ENCODE measurements around the gene KDM8. TPM values are rescaled to one million over a fixed set of nuclear protein-coding genes. Genes with fewer than 3 reads are reported as not detected.
A peak's percentile ranks its signal among the peaks of the same experiment; 100 is the strongest.

Gene KDM8
- total RNA-seq, 1 experiment from 2014 or later = 5.3 TPM

DNA sequence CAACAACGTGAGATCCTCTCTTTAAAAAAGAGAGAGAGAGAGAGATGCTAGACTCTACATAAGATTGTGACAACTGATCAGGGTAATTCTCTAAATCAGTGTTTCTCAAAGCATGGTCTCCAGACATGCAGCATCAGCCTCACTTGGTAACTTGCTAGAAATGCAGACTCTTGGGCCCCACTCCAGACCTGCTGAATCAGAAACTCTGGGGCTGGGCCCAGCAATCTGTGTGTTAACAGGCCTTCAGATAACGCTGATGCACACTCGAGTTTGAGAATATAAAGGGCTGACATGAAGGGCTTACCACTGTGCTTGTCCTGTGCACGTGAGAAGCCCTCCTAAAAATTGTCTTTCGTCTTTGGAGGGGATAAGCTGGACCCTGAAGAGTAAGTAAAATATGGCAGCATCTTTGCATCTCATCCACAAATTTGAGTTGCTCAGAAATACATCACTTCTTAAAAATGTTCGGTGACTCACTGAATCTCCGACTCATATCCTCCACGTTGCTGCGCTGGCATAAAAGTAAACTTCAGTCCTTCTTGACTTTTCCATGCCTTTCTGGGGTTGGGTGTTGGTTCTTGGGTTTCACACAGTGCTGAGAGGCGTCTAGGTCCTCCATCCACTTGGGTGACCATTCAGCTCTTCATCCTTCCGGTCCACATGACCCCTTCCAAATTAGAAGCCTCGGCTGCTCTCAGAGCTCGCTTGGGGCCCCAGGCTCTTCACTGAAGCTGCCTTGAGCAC, 26.1 kb upstream of the KDM8 start:
- RAD21 ChIA-PET (ENCODE audit: low non-redundant PET in 1 of 2, low total read pairs in 2 of 2, uncharacterized antibody in 2 of 2, unreplicated experiment in 2 of 2) = no interaction called here
- ATAC-seq (no peak), DNase-seq (ENCODE audit: low read depth, low spot score) (no peak)
- POLR2A ChIA-PET = interaction anchor here (1.0 kb wide), 1 partner anchor 26 kb away, joined by 3 read pairs; the partner anchor contains the start of gene KDM8
- Histone ChIP-seq H3K4me2 (ENCODE audit: low read length) (peak overlapping the region; percentile 31), H3K79me2 (ENCODE audit: insufficient read depth, low read length) (no peaks in the 10 kb centered on the region), H3K4me1 (ENCODE audit: control insufficient read depth in 1 of 2, insufficient read depth in 2 of 2, low read length in 2 of 2) (peaks cover 4 to 48% of the 10 kb centered on the region in 2 experiments; a peak in 2 of 4 replicates), H3K27ac (ENCODE audit: low read depth, low read length) (no peak overlapping the region), H3K9ac (ENCODE audit: low read length) (no peak overlapping the region), H3K9me3 (ENCODE audit: control insufficient read depth in 1 of 2, insufficient read depth in 1 of 2, low read depth in 1 of 2, low read length in 2 of 2) (peaks cover 0 to under 1% of the 10 kb centered on the region in 2 experiments; a peak in 1 of 4 replicates), H3K9me2 (ENCODE audit: insufficient read depth) (no peaks in the 10 kb centered on the region), H3K36me3 (ENCODE audit: control insufficient read depth in 1 of 2, insufficient read depth in 2 of 2, low read length in 2 of 2) (no peaks in the 10 kb centered on the region), H2AFZ (ENCODE audit: low read depth, low read length, poor library complexity, severe bottlenecking) (no peak overlapping the region), H3K27me3 (ENCODE audit: insufficient read depth, low read length) (no peaks in the 10 kb centered on the region), H4K20me1 (ENCODE audit: insufficient read depth) (no peaks in the 10 kb centered on the region), H3K4me3 (replicated peaks in 1 of 2; ENCODE audit: low read depth in 1 of 2, low read length in 2 of 2) (no peak overlapping the region)
- TF ChIP-seq POLR2AphosphoS5 (IDR thresholded peaks at IDR 0.05; ENCODE audit: low read depth, low read length) (no peak), JUND (IDR thresholded peaks at IDR 0.05) (peak; percentile 35; the same call in 1 of the 2 replicates), FOSL1 (IDR thresholded peaks at IDR 0.05; ENCODE audit: low read depth) (peak; percentile 52)
- BruUV-seq (replicated peaks) = no TSS peak
- CTCF ChIA-PET = interaction anchor here (1.2 to 6.5 kb wide), 2 partner anchors 8 to 190 kb away, joined by 4 to 69 read pairs; no protein-coding TSS in a partner anchor
- intact Hi-C loops (cut with micrococcal nuclease) = no loop called here

- Histone ChIP-seq H3K27me3 (ENCODE audit: insufficient read depth, low read length) (no peaks in the 10 kb centered on the region), H2AFZ (ENCODE audit: low read depth, low read length, poor library complexity, severe bottlenecking) (peak overlapping the region; percentile 98), H3K79me2 (ENCODE audit: insufficient read depth, low read length) (no peaks in the 10 kb centered on the region), H3K4me3 (replicated peaks in 1 of 2; ENCODE audit: low read depth in 1 of 2, low read length in 2 of 2) (no peak overlapping the region), H3K9me3 (ENCODE audit: control insufficient read depth in 1 of 2, insufficient read depth in 1 of 2, low read depth in 1 of 2, low read length in 2 of 2) (no peaks in the 10 kb centered on the region), H4K20me1 (ENCODE audit: insufficient read depth) (no peaks in the 10 kb centered on the region), H3K9ac (ENCODE audit: low read length) (no peak overlapping the region), H3K4me2 (ENCODE audit: low read length) (peak overlapping the region; percentile 56), H3K36me3 (ENCODE audit: control insufficient read depth in 1 of 2, insufficient read depth in 2 of 2, low read length in 2 of 2) (no peaks in the 10 kb centered on the region), H3K4me1 (ENCODE audit: control insufficient read depth in 1 of 2, insufficient read depth in 2 of 2, low read length in 2 of 2) (peaks cover 3 to 44% of the 10 kb centered on the region in 2 experiments; a peak in 2 of 4 replicates), H3K27ac (ENCODE audit: low read depth, low read length) (no peak overlapping the region), H3K9me2 (ENCODE audit: insufficient read depth) (no peaks in the 10 kb centered on the region)
- intact Hi-C loops (cut with micrococcal nuclease) = loop anchor here (1.0 to 2.0 kb wide), 2 partner anchors 189 to 277 kb away; no protein-coding TSS in a partner anchor
- ATAC-seq (peak; percentile 87), DNase-seq (ENCODE audit: low read depth, low spot score) (peak; percentile 58)
- ChIA-PET POLR2A (interaction anchor here (0.9 to 1.0 kb wide), 2 partner anchors 14 to 24 kb away, joined by 3 to 5 read pairs; partner anchors contain the start of gene KDM8), RAD21 (ENCODE audit: low non-redundant PET in 1 of 2, low total read pairs in 2 of 2, uncharacterized antibody in 2 of 2, unreplicated experiment in 2 of 2) (interaction anchor here (1.0 to 1.5 kb wide), 4 partner anchors 56 to 195 kb away, joined by 3 to 12 read pairs (median 8); no protein-coding TSS in a partner anchor), CTCF (interaction anchor here (0.6 to 6.5 kb wide), 16 partner anchors 8 to 267 kb away, joined by 3 to 69 read pairs (median 4); partner anchors contain the start of genes KDM8 and NSMCE1)
- BruUV-seq (replicated peaks) = no TSS peak
- peak; percentile 95 to 97 (median 96) for TF ChIP-seq CTCF (IDR thresholded peaks at IDR 0.05 in 2 of 3, conservative IDR thresholded peaks at IDR 0.05 in 1 of 3; ENCODE audit: borderline replicate concordance in 1 of 3, insufficient read depth in 1 of 3, low read depth in 2 of 3, low read length in 2 of 3)
- TF ChIP-seq YY1 (IDR thresholded peaks at IDR 0.05; ENCODE audit: extremely low read depth, insufficient replicate concordance, low read depth, low read length) = no peak
- TF ChIP-seq RAD21 (IDR thresholded peaks at IDR 0.05; ENCODE audit: low read depth) = peak; percentile 85
Measured at GRCh38 chr16:27179500-27180072, 23.7 kb upstream of the KDM8 start.

Data from HCT116 (cell line).